K562 (cell line): ENCODE measurements around the gene AMH. TPM values are rescaled to one million over a fixed set of nuclear protein-coding genes. Genes with fewer than 3 reads are reported as not detected.
A peak's percentile ranks its signal among the peaks of the same experiment; 100 is the strongest.

Experiments
- ARNT ChIP-seq, 2 experiments: fragments of 450-650 bp; IDR thresholded peaks; 2 replicates each; pipeline ENCODE4 v1.6.1; 2016; ENCODE audit warnings: mild to moderate bottlenecking in 1 of 2
- BDP1 ChIP-seq: IDR thresholded peaks from 3 replicates; pipeline ENCODE4 v1.6.1; 2011; ENCODE audit not compliant: insufficient read length, insufficient read depth
- CHD1 ChIP-seq: fragments of 200-600 bp; sonication (generic); IDR thresholded peaks from one replicate; pipeline ENCODE4 v1.6.1; 2012; ENCODE audit warnings: mild to moderate bottlenecking, moderate library complexity, low read length, inconsistent platforms
- DNMT1 ChIP-seq: fragments of 450-650 bp; IDR thresholded peaks from 2 replicates; pipeline ENCODE4 v1.6.1; 2016; ENCODE audit warnings: antibody characterized with exemption, mild to moderate bottlenecking
- ESRRA ChIP-seq: fragments of 450-650 bp; IDR thresholded peaks from 2 replicates; pipeline ENCODE4 v1.6.1; 2014; ENCODE audit warnings: low read depth, mild to moderate bottlenecking, moderate library complexity, borderline replicate concordance
- HDAC8 ChIP-seq: fragments of 450-650 bp; IDR thresholded peaks from 2 replicates; pipeline ENCODE4 v1.6.1; 2016; ENCODE audit warnings: mild to moderate bottlenecking, missing genetic modification characterization, moderate library complexity, missing compliant biosample characterization
- NCOA1 ChIP-seq: fragments of 450-650 bp; IDR thresholded peaks from 2 replicates; pipeline ENCODE4 v1.6.1; 2016; ENCODE audit warnings: low read depth
- NONO ChIP-seq, 2 experiments: fragments of 200-400 bp in 1 of 2; fragments of 450-650 bp in 1 of 2; formaldehyde crosslinking in 1 of 2; IDR thresholded peaks; 2 replicates each; pipeline ENCODE4 v1.6.1; 2017; ENCODE audit warnings: low read depth in 2 of 2, mild to moderate bottlenecking in 2 of 2, moderate library complexity in 2 of 2, low read length in 1 of 2
- PRMT5 ChIP-seq: sonication (generic); formaldehyde crosslinking; IDR thresholded peaks from 2 replicates; pipeline ENCODE4 v1.5.0; 2020; ENCODE audit warnings: missing genetic modification reagents
- STAT5A ChIP-seq: IDR thresholded peaks from 2 replicates; pipeline ENCODE4 v1.6.1; 2012; ENCODE audit warnings: low read length, inconsistent platforms, borderline replicate concordance
- TAF15 ChIP-seq: fragments of 200-400 bp; formaldehyde crosslinking; IDR thresholded peaks from 2 replicates; pipeline ENCODE4 v1.6.1; 2017; ENCODE audit warnings: mild to moderate bottlenecking, low read depth, low read length, moderate library complexity
- ZFPM2 ChIP-seq: fragments of 250-450 bp; sonication (Bioruptor Pico); IDR thresholded peaks from 2 replicates; pipeline ENCODE4 v1.5.1; 2022; ENCODE audit warnings: mild to moderate bottlenecking
- ZNF282 ChIP-seq: sonication (generic); formaldehyde crosslinking; IDR thresholded peaks from 2 replicates; pipeline ENCODE4 v1.8.1; 2023; ENCODE audit warnings: missing genetic modification reagents
- polyA plus RNA-seq, 8 experiments: library from polyadenylated mRNA; depleted of rRNA in 4 of 8; stranded (reverse) in 5 of 8; unstranded in 3 of 8; fragments of >200 nt; fragmentation: Nextera tagmentation in 2 of 8; fragmentation: Illumina TruSeq in 1 of 8; extraction: Ambion mirVana in 2 of 8; extraction: Trizol in 1 of 8; gene quantifications; 2 replicates each; pipeline versions ENCODE4 v1.2.1 to v1.2.3, GENCODE V29; 2011 to 2014; ENCODE audit warnings: inconsistent platforms in 1 of 8, missing spikeins in 1 of 8
- total RNA-seq, 7 experiments: library from RNA; depleted of rRNA in 6 of 7; stranded (reverse); fragments of >200 nt in 6 of 7; fragmentation: Illumina TruSeq in 2 of 7; extraction: Trizol in 2 of 7; gene quantifications; 2 replicates each; pipeline versions ENCODE4 v1.2.1 to v1.2.3, GENCODE V29; 2011 to 2021; ENCODE audit warnings: low replicate concordance in 1 of 7
- TF ChIP-seq, protein P1 (sequence below): sonication (generic); formaldehyde crosslinking; IDR thresholded peaks from 2 replicates; pipeline ENCODE4 v1.8.0; 2022; ENCODE audit warnings: missing genetic modification reagents, mild to moderate bottlenecking, moderate library complexity, borderline replicate concordance
- TF ChIP-seq, protein P2 (sequence below), 2 experiments: IDR thresholded peaks; 2 replicates each; pipeline ENCODE4 v1.6.1; 2012; ENCODE audit warnings: improper control_type of control experiment in 2 of 2, low read depth in 2 of 2, low read length in 2 of 2, borderline replicate concordance in 1 of 2
- TF ChIP-seq, protein P3 (sequence below): fragments of 450-650 bp; formaldehyde crosslinking; IDR thresholded peaks from 2 replicates; pipeline ENCODE4 v1.4.0; 2020; ENCODE audit warnings: mild to moderate bottlenecking, moderate library complexity
- TF ChIP-seq, protein P4 (sequence below): fragments of 450-650 bp; IDR thresholded peaks from 2 replicates; pipeline ENCODE4 v1.6.1; 2016; ENCODE audit warnings: borderline replicate concordance
- TF ChIP-seq, protein P5 (sequence below): sonication (generic); formaldehyde crosslinking; IDR thresholded peaks from 2 replicates; pipeline ENCODE4 v1.8.0; 2022; ENCODE audit warnings: missing genetic modification reagents, mild to moderate bottlenecking, borderline replicate concordance

AMH gene
- total and polyA plus RNA-seq, 9 of the 15 experiments (the other 6 are each of a cell fraction or from before 2014, with no cell fraction given): 0.29 to 27.4 (median 2.6) TPM; not detected in 2

DNA sequence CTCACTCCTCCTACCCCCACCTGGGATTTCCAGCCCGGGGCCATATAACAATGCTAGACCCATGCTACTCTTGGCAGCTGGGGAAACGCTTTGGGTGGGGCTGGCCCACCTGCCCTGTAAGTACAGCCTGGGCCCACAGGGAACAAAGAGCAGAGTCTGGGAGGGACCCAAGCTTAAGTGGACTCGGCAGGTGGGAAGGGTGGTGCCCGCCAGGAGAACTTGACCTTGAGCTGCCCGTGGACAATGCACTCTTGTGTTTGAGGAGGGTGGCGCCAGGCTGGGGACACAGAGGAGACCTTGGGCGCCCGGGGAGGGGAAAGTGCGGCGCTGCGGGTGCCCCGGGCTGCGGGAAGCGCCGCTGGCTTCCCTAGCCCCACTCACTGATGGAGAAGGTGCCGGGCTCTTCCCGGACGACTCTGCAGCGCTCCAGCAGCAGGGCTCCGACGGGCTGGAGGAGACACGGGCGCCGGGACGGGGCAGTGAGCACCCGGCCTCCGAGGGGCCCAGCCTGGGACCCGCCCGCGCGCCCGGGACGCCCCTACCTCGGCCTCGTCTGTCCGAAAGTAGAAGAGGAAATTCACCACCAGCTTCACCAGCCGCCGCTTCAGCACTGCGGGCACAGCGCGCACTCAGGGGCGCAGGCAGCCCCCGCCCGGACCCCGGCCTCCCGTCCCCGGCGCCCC, 13.6 kb upstream of the AMH start (continued):
- TF ChIP-seq, protein P1, sequence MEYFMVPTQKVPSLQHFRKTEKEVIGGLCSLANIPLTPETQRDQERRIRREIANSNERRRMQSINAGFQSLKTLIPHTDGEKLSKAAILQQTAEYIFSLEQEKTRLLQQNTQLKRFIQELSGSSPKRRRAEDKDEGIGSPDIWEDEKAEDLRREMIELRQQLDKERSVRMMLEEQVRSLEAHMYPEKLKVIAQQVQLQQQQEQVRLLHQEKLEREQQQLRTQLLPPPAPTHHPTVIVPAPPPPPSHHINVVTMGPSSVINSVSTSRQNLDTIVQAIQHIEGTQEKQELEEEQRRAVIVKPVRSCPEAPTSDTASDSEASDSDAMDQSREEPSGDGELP (CRISPR knock-in tag): peak; percentile 24; the same call in 1 of the 2 replicates
- TF ChIP-seq, protein P2, sequence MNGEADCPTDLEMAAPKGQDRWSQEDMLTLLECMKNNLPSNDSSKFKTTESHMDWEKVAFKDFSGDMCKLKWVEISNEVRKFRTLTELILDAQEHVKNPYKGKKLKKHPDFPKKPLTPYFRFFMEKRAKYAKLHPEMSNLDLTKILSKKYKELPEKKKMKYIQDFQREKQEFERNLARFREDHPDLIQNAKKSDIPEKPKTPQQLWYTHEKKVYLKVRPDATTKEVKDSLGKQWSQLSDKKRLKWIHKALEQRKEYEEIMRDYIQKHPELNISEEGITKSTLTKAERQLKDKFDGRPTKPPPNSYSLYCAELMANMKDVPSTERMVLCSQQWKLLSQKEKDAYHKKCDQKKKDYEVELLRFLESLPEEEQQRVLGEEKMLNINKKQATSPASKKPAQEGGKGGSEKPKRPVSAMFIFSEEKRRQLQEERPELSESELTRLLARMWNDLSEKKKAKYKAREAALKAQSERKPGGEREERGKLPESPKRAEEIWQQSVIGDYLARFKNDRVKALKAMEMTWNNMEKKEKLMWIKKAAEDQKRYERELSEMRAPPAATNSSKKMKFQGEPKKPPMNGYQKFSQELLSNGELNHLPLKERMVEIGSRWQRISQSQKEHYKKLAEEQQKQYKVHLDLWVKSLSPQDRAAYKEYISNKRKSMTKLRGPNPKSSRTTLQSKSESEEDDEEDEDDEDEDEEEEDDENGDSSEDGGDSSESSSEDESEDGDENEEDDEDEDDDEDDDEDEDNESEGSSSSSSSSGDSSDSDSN (IDR thresholded peaks at IDR 0.05; ENCODE audit: borderline replicate concordance in 1 of 2, low read depth in 2 of 2, low read length in 2 of 2): no peak; a peak in 2 of 4 replicates
- TF ChIP-seq, protein P3, sequence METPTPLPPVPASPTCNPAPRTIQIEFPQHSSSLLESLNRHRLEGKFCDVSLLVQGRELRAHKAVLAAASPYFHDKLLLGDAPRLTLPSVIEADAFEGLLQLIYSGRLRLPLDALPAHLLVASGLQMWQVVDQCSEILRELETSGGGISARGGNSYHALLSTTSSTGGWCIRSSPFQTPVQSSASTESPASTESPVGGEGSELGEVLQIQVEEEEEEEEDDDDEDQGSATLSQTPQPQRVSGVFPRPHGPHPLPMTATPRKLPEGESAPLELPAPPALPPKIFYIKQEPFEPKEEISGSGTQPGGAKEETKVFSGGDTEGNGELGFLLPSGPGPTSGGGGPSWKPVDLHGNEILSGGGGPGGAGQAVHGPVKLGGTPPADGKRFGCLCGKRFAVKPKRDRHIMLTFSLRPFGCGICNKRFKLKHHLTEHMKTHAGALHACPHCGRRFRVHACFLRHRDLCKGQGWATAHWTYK: 0 out of 2 replicates have a peak, but pooled peaks have one; percentile 32
- TF ChIP-seq NONO (IDR thresholded peaks at IDR 0.05; ENCODE audit: low read depth in 2 of 2, low read length in 1 of 2) (no peak), ARNT (IDR thresholded peaks at IDR 0.05) (no peak), NCOA1 (no peak), BDP1 (no peak), CHD1 (peak; percentile 25), ESRRA (peak; percentile 87), PRMT5 (CRISPR knock-in tag) (no peak), HDAC8 (tag) (no peak), ZFPM2 (CRISPR knock-in tag) (no peak), STAT5A (no peak), TAF15 (no peak), DNMT1 (no peak), ZNF282 (no peak)
- TF ChIP-seq, protein P4, sequence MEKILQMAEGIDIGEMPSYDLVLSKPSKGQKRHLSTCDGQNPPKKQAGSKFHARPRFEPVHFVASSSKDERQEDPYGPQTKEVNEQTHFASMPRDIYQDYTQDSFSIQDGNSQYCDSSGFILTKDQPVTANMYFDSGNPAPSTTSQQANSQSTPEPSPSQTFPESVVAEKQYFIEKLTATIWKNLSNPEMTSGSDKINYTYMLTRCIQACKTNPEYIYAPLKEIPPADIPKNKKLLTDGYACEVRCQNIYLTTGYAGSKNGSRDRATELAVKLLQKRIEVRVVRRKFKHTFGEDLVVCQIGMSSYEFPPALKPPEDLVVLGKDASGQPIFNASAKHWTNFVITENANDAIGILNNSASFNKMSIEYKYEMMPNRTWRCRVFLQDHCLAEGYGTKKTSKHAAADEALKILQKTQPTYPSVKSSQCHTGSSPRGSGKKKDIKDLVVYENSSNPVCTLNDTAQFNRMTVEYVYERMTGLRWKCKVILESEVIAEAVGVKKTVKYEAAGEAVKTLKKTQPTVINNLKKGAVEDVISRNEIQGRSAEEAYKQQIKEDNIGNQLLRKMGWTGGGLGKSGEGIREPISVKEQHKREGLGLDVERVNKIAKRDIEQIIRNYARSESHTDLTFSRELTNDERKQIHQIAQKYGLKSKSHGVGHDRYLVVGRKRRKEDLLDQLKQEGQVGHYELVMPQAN: peak; percentile 44; the same call in 1 of the 2 replicates
- TF ChIP-seq, protein P5, sequence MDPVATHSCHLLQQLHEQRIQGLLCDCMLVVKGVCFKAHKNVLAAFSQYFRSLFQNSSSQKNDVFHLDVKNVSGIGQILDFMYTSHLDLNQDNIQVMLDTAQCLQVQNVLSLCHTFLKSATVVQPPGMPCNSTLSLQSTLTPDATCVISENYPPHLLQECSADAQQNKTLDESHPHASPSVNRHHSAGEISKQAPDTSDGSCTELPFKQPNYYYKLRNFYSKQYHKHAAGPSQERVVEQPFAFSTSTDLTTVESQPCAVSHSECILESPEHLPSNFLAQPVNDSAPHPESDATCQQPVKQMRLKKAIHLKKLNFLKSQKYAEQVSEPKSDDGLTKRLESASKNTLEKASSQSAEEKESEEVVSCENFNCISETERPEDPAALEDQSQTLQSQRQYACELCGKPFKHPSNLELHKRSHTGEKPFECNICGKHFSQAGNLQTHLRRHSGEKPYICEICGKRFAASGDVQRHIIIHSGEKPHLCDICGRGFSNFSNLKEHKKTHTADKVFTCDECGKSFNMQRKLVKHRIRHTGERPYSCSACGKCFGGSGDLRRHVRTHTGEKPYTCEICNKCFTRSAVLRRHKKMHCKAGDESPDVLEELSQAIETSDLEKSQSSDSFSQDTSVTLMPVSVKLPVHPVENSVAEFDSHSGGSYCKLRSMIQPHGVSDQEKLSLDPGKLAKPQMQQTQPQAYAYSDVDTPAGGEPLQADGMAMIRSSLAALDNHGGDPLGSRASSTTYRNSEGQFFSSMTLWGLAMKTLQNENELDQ (CRISPR knock-in tag): no peak
